ENCODE data around the gene PPP2R5A. TPM values are rescaled to one million over a fixed set of nuclear protein-coding genes. Genes with fewer than 3 reads are reported as not detected.
A peak's percentile ranks its signal among the peaks of the same experiment; 100 is the strongest.
"Not testable (repeated sequence)": the region's sequence is repeated elsewhere in the genome, so short reads cannot be mapped to it uniquely, and the experiment has no call there.

Gene PPP2R5A
- total RNA-seq, 1 experiment from 2014 or later: 45.2 TPM

DNA sequence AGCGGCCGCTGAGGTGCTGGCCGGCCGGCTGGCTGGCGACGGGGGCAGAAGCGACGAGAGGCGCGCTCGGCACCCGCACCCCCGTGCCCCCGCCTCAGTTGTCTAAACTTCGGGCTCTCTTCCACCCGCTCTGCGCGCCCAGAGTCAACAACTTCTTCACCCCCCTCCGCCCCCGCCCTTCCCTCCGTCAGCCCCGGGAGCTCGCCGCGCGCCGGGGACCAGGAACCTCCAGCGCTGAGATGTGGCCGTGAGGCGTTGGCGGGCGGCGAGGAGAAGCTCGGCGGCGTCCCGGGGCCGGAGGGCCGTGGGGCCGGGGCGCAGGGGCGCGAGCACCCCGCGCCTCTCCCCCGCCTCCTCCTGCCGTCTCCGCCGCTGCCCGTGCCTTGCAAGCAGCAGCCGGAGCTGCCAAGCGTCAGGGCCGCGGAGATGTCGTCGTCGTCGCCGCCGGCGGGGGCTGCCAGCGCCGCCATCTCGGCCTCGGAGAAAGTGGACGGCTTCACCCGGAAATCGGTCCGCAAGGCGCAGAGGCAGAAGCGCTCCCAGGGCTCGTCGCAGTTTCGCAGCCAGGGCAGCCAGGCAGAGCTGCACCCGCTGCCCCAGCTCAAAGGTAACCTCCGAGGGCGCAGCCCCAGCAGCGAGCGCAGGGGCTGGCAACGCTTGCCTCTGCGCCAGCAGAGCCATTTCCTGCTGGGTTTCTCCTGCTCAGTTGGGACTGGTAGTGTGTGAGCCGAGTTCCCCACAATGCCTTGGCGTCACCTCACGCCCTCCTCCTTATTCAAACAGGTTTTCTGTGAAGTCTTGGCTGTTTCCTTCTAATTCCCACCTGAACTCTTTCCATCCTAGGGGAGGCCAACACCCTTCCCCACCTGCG, 710 bp downstream of the PPP2R5A start:
- intact Hi-C loops (cut with micrococcal nuclease; ENCODE audit: unreplicated experiment): no loop called here
- Mint-ChIP-seq H3K27me3 (ENCODE audit: unreplicated experiment) (no peaks in the 10 kb centered on the region), H3K4me3 (ENCODE audit: low read depth, unreplicated experiment) (peak overlapping the region; percentile 79), H3K4me1 (ENCODE audit: low read depth, unreplicated experiment) (peaks cover 28% of the 10 kb centered on the region), H3K9me3 (ENCODE audit: low read depth, unreplicated experiment) (no peaks in the 10 kb centered on the region), H3K36me3 (ENCODE audit: insufficient read depth, unreplicated experiment) (peaks cover 50% of the 10 kb centered on the region), H3K27ac (ENCODE audit: unreplicated experiment) (peak overlapping the region; percentile 94)
- peak; percentile 62 for DNase-seq
- no TSS peak for BruUV-seq (replicated peaks)
- TF ChIP-seq, protein P1, sequence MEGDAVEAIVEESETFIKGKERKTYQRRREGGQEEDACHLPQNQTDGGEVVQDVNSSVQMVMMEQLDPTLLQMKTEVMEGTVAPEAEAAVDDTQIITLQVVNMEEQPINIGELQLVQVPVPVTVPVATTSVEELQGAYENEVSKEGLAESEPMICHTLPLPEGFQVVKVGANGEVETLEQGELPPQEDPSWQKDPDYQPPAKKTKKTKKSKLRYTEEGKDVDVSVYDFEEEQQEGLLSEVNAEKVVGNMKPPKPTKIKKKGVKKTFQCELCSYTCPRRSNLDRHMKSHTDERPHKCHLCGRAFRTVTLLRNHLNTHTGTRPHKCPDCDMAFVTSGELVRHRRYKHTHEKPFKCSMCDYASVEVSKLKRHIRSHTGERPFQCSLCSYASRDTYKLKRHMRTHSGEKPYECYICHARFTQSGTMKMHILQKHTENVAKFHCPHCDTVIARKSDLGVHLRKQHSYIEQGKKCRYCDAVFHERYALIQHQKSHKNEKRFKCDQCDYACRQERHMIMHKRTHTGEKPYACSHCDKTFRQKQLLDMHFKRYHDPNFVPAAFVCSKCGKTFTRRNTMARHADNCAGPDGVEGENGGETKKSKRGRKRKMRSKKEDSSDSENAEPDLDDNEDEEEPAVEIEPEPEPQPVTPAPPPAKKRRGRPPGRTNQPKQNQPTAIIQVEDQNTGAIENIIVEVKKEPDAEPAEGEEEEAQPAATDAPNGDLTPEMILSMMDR (IDR thresholded peaks at IDR 0.05; ENCODE audit: unreplicated experiment): no peak
- CTCF ChIA-PET: interaction anchor here (0.8 to 1.5 kb wide), 3 partner anchors 170 to 251 kb away, joined by 3 to 6 read pairs (median 3); partner anchors contain the start of genes DTL and INTS7

DNA sequence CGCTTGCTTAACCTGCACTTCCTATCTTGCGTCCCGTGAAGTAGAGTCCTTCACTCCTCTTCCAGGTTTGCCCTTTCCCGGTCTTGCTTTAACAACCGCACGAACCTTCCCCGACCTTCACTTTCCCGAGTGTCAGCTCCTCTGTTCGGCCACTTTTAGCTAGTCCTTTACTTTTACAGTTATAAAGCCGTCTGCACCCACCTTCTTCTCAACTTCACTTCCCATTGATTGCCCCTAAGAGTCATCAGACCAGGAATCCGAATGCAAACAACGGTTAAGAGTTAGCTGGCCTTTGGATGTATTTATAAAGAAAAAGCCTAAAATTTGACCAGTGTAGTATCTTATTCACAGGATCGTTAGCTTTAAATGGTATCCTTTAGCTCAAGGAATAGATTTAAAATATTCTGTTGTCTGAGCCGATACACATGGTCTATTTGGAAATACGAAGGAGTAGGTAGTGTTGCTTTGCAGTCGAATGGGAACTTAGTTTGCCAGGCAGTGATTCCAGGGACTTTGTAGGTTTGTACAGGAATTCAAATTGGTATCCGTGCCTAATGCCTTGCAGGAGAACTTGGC, 1.4 kb downstream of the PPP2R5A start:
- intact Hi-C loops (cut with micrococcal nuclease; ENCODE audit: unreplicated experiment): no loop called here
- CTCF ChIA-PET: interaction anchor here (0.8 to 1.5 kb wide), 5 partner anchors 26 to 251 kb away, joined by 3 to 7 read pairs (median 6); partner anchors contain the start of genes DTL and INTS7
- peaks cover 50% of the 10 kb centered on the region for H3K36me3 Mint-ChIP-seq (ENCODE audit: insufficient read depth, unreplicated experiment)
- TF ChIP-seq, protein P1 (IDR thresholded peaks at IDR 0.05; ENCODE audit: unreplicated experiment): no peak
- DNase-seq: no peak
- peak overlapping the region; percentile 81 for H3K27ac Mint-ChIP-seq (ENCODE audit: unreplicated experiment)
- H3K27me3 Mint-ChIP-seq (ENCODE audit: unreplicated experiment): no peaks in the 10 kb centered on the region
- BruUV-seq (replicated peaks): no TSS peak
- peak overlapping the region; percentile 79 for H3K4me3 Mint-ChIP-seq (ENCODE audit: low read depth, unreplicated experiment)
- peaks cover 35% of the 10 kb centered on the region for H3K4me1 Mint-ChIP-seq (ENCODE audit: low read depth, unreplicated experiment)
- no peaks in the 10 kb centered on the region for H3K9me3 Mint-ChIP-seq (ENCODE audit: low read depth, unreplicated experiment)

DNA sequence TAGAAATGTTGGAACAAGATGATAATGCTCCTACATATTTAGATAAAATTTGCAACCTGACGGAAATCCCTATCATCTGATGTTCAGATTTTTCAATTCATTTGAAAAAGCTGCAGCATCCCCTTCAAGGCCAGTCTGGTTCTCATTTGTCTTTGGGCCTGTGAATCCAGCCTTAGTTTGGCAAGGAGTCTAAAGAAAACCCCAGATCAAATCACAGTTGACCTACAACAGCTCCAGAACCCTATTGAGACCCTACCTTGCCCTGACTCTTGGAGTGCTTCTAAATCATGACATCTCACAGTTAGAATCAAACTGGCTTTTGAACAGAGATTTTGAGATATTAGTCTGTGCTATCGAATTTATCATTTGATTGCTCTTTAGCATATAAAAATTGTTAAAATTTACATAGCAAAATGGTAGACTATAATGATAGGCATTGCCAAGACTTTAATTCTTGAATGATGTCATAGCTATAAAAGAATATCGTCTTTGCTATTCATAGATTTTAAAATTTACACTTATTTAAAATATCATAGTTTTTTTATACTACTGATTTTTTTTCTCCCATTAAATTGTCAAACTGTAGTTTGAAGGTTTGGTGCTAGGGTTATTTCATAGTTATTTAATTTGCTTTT, 2.2 kb downstream of the PPP2R5A start:
- Mint-ChIP-seq H3K27ac (ENCODE audit: unreplicated experiment) (peak overlapping the region; percentile 81), H3K4me3 (ENCODE audit: low read depth, unreplicated experiment) (peak overlapping the region; percentile 79), H3K36me3 (ENCODE audit: insufficient read depth, unreplicated experiment) (peaks cover 50% of the 10 kb centered on the region), H3K27me3 (ENCODE audit: unreplicated experiment) (no peaks in the 10 kb centered on the region), H3K4me1 (ENCODE audit: low read depth, unreplicated experiment) (peaks cover 43% of the 10 kb centered on the region), H3K9me3 (ENCODE audit: low read depth, unreplicated experiment) (no peaks in the 10 kb centered on the region)
- DNase-seq: no peak
- intact Hi-C loops (cut with micrococcal nuclease; ENCODE audit: unreplicated experiment): no loop called here
- CTCF ChIA-PET: interaction anchor here (0.5 to 1.5 kb wide), 3 partner anchors 24 to 217 kb away, joined by 3 to 7 read pairs (median 6); no protein-coding TSS in a partner anchor
- TF ChIP-seq, protein P1 (IDR thresholded peaks at IDR 0.05; ENCODE audit: unreplicated experiment): no peak
- BruUV-seq (replicated peaks): no TSS peak

DNA sequence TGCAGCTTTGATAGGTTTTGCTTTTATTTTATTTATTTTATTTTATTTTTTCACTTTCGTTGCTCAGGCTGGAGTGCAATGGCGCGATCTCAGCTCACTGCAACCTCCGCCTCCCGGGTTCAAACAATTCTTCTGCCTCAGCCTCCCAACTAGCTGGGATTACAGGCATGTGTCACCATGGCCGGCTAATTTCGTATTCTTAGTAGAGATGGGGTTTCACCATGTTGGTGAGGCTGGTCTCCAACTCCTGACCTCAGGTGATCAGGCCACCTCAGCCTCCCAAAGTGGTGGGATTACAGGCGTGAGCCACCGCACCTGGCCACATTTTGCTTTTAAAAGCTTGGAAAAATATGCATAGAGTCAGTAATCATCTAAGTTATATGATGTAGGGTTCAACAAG, 2.8 kb downstream of the PPP2R5A start:
- CTCF ChIA-PET: interaction anchor here (1.4 to 1.5 kb wide), 2 partner anchors 27 to 217 kb away, joined by 6 to 7 read pairs; no protein-coding TSS in a partner anchor
- H3K9me3 Mint-ChIP-seq (ENCODE audit: low read depth, unreplicated experiment); DNase-seq; H3K27ac Mint-ChIP-seq (ENCODE audit: unreplicated experiment); BruUV-seq (replicated peaks); H3K27me3 Mint-ChIP-seq (ENCODE audit: unreplicated experiment): not testable (repeated sequence)
- H3K4me1 Mint-ChIP-seq (ENCODE audit: low read depth, unreplicated experiment): peaks cover 47% of the 10 kb centered on the region
- H3K36me3 Mint-ChIP-seq (ENCODE audit: insufficient read depth, unreplicated experiment): peaks cover 47% of the 10 kb centered on the region
- intact Hi-C loops (cut with micrococcal nuclease; ENCODE audit: unreplicated experiment): loop anchor here (1.0 kb wide), 1 partner anchor 51 kb away; no protein-coding TSS in a partner anchor
- peak overlapping the region; percentile 79 for H3K4me3 Mint-ChIP-seq (ENCODE audit: low read depth, unreplicated experiment)

All from Calu3 (cell line).